ENCODE measurements around the gene CD160.

DNA sequence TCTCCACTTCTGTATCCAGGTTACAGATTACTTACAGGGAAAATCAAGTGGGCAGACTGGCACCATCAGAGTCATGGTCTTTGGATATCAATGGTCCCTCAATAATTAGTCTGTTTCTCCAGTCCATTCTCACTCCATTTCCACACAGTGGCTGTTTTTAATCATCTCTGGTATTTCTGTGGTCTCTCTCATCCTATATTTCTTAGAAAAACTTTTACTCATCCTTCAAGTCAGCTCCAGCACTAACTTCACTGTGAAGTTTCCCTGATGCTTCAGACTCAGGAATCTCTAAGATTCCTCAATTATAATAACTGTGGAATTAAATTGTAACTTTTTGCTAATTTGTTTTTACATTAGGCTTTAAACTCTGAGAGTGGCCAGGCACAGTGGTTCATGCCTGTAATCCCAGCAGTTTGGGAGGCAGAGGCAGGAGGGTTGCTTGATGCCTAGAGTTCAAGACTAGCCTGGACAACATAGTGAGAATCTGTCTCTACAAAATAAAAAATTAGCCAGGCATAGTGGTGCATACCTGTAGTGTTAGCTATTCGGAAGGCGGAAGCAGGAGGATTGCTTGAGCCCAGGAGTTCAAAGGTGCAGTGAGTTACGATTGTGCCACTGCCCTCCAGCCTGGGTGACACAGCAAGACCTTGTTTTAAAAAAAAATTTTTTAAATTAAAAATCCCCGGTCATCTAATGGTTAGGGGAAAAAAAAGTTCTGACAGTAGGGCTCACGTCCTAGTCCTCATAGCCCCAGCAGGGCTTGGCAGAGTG, 10.6 kb downstream of the CD160 start:
- TF ChIP-seq, protein P1, sequence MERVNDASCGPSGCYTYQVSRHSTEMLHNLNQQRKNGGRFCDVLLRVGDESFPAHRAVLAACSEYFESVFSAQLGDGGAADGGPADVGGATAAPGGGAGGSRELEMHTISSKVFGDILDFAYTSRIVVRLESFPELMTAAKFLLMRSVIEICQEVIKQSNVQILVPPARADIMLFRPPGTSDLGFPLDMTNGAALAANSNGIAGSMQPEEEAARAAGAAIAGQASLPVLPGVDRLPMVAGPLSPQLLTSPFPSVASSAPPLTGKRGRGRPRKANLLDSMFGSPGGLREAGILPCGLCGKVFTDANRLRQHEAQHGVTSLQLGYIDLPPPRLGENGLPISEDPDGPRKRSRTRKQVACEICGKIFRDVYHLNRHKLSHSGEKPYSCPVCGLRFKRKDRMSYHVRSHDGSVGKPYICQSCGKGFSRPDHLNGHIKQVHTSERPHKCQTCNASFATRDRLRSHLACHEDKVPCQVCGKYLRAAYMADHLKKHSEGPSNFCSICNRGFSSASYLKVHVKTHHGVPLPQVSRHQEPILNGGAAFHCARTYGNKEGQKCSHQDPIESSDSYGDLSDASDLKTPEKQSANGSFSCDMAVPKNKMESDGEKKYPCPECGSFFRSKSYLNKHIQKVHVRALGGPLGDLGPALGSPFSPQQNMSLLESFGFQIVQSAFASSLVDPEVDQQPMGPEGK (CRISPR knock-in tag; IDR thresholded peaks at IDR 0.05; ENCODE audit: borderline replicate concordance): no peak
- no peak for TF ChIP-seq ARNTL (CRISPR knock-in tag; IDR thresholded peaks at IDR 0.05; ENCODE audit: borderline replicate concordance, low read depth)
- TF ChIP-seq, protein P2, sequence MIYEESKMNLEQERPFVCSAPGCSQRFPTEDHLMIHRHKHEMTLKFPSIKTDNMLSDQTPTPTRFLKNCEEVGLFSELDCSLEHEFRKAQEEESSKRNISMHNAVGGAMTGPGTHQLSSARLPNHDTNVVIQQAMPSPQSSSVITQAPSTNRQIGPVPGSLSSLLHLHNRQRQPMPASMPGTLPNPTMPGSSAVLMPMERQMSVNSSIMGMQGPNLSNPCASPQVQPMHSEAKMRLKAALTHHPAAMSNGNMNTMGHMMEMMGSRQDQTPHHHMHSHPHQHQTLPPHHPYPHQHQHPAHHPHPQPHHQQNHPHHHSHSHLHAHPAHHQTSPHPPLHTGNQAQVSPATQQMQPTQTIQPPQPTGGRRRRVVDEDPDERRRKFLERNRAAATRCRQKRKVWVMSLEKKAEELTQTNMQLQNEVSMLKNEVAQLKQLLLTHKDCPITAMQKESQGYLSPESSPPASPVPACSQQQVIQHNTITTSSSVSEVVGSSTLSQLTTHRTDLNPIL (CRISPR knock-in tag; IDR thresholded peaks at IDR 0.05; ENCODE audit: low read depth): no peak
- no peak for TF ChIP-seq ZNF70 (CRISPR knock-in tag; IDR thresholded peaks at IDR 0.05)

All from SK-N-SH treated with all-trans-retinoic acid at 6 μM for 48 hours (cell line).